T-cell (primary cell): ENCODE data around the gene FIZ1. TPM values are rescaled to one million over a fixed set of nuclear protein-coding genes. Genes with fewer than 3 reads are reported as not detected.

Experiments
- ATAC-seq, 4 experiments: fragments of 200-7000 bp in 3 of 4; fragments of 150-1000 bp in 1 of 4; cut with Tn5 transposase; replicated peaks in 1 of 4; 1 replicate in 3 of 4; 2 replicates in 1 of 4; pipeline ENCODE4 v1.10.0; 2021; ENCODE audit warnings: moderate library complexity in 3 of 4, mild to moderate bottlenecking in 2 of 4, moderate number of reproducible peaks in 1 of 4
- CTCF ChIA-PET, 2 donors: fragments of 300-600 bp; sonication (Branson Sonifier 250); formaldehyde crosslinking; loops; one replicate each; lab custom pipeline; 2022; ENCODE audit warnings: antibody characterized with exemption in 2 of 2; lab: Charles Lee
- POLR2A ChIA-PET, 2 donors: fragments of 300-600 bp; sonication (Branson Sonifier 250); formaldehyde crosslinking; loops; one replicate each; lab custom pipeline; 2022; ENCODE audit warnings: antibody characterized with exemption in 2 of 2; lab: Charles Lee
- DNase-seq, 35 experiments: peaks; one replicate each; pipeline versions ENCODE4 v3.0.0 to v3.0.0-alpha.2; 2013 to 2023
- H3K27ac ChIP-seq: one replicate; pipeline ENCODE4 v1.5.1; 2013; ENCODE audit warnings: low read length
- H3K27me3 ChIP-seq, 2 experiments: replicated peaks in 1 of 2; 1 replicate in 1 of 2; 2 replicates in 1 of 2; pipeline versions ENCODE4 v1.6.1 to v1.7.0; 2013; ENCODE audit warnings: low read length in 1 of 2, mixed read lengths in 1 of 2; ENCODE audit not compliant: control insufficient read depth in 2 of 2, insufficient read depth in 2 of 2; ENCODE audit errors: extremely low read depth in 1 of 2
- H3K36me3 ChIP-seq, 2 donors: 1 replicate in 1 of 2; 2 replicates in 1 of 2; pipeline versions ENCODE4 v1.6.1 to v1.7.0; 2013; ENCODE audit warnings: low read length in 1 of 2; ENCODE audit not compliant: control insufficient read depth in 2 of 2, insufficient read depth in 1 of 2; ENCODE audit errors: extremely low read depth in 1 of 2
- H3K4me1 ChIP-seq, 2 experiments: 1 replicate in 1 of 2; 2 replicates in 1 of 2; pipeline versions ENCODE4 v1.6.1 to v1.7.0; 2013; ENCODE audit warnings: low read length in 2 of 2, mixed read lengths in 1 of 2; ENCODE audit not compliant: insufficient read depth in 2 of 2, control insufficient read depth in 1 of 2; ENCODE audit errors: extremely low read depth in 1 of 2
- H3K4me3 ChIP-seq, 2 donors: 1 replicate in 1 of 2; 2 replicates in 1 of 2; pipeline versions ENCODE4 v1.5.1 to v1.7.0; 2013; ENCODE audit warnings: mild to moderate bottlenecking in 2 of 2, low read length in 1 of 2, moderate library complexity in 1 of 2; ENCODE audit not compliant: control insufficient read depth in 1 of 2; ENCODE audit errors: extremely low read depth in 1 of 2
- H3K9me3 ChIP-seq: 2 replicates; pipeline ENCODE4 v1.7.0; 2013
- H3K27ac Mint-ChIP-seq, 2 donors: one replicate each; pipeline ENCODE4 v1.8.0; 2020 to 2021; ENCODE audit warnings: mild to moderate bottlenecking in 2 of 2, mixed read lengths in 2 of 2
- H3K27me3 Mint-ChIP-seq, 2 donors: one replicate each; pipeline ENCODE4 v1.8.0; 2021 to 2022; ENCODE audit warnings: mixed read lengths in 2 of 2
- H3K36me3 Mint-ChIP-seq: one replicate; pipeline ENCODE4 v1.8.0; 2021; ENCODE audit warnings: mixed read lengths
- H3K4me1 Mint-ChIP-seq, 3 donors: one replicate each; pipeline ENCODE4 v1.8.0; 2020 to 2022; ENCODE audit warnings: mixed read lengths in 3 of 3, mild to moderate bottlenecking in 1 of 3
- H3K4me3 Mint-ChIP-seq, 3 donors: one replicate each; pipeline ENCODE4 v1.8.0; 2020 to 2022; ENCODE audit warnings: mild to moderate bottlenecking in 3 of 3, mixed read lengths in 3 of 3, moderate library complexity in 3 of 3
- H3K9me3 Mint-ChIP-seq, 3 donors: one replicate each; pipeline ENCODE4 v1.8.0; 2020 to 2022; ENCODE audit warnings: mixed read lengths in 3 of 3
- WGBS: methylation state at CpG from one replicate; pipeline ENCODE4 v1.1.5; 2013; ENCODE audit warnings: missing lambda C conversion rate; ENCODE audit not compliant: insufficient coverage; 5-methylcytosine and 5-hydroxymethylcytosine counted together
- total RNA-seq, 35 experiments: library from RNA in 6 of 35; stranded (reverse) in 6 of 35; fragments of 120-200 nt in 1 of 35; gene quantifications; one replicate each; pipeline versions ENCODE4 v1.2.1 to v1.2.4 and lab custom pipeline; 2013 to 2026

Gene FIZ1
- total RNA-seq, 5 donors from 2014 or later (not counting 1 experiment from before 2014, with no cell fraction given), result 9.8 to 27.7 (median 19.0) TPM

DNA sequence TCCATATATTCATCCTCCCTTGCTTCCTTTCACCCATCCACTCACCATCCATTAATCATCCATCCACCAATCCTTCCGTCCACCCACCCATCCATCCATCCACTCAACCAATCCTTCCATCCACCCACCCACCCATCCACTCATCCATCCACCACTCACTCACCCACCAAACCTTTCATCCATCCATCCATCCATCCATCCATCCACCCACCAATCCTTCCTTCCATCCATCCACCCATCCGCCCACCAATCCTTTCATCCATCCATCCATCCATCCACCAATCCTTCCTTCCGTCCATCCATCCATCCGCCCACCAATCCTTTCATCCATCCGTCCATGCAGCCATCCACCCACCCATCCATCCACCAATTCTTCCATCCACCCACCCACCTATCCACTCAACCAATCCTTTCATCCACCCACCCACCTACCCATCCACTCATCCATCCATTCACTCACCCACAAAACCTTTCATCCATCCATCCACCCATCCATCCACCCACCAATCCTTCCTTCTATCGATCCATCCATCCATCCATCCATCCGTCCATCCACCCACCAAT is 56.9 kb downstream of the FIZ1 start:
- Mint-ChIP-seq H3K4me1 (no peaks in the 10 kb centered on the region), H3K27ac (no peak overlapping the region), H3K9me3 (peaks cover 0 to 3% (median 0%) of the 10 kb centered on the region in 3 donors), H3K27me3 (peaks cover 15 to 26% of the 10 kb centered on the region in 2 donors), H3K4me3 (no peak overlapping the region), H3K36me3 (no peaks in the 10 kb centered on the region)
- peaks cover 0 to 42% of the 10 kb centered on the region in 2 experiments for H3K27me3 ChIP-seq
- H3K9me3 ChIP-seq, result no peaks in the 10 kb centered on the region
- no peak overlapping the region for H3K4me3 ChIP-seq
- ATAC-seq (no peak), DNase-seq (no peak)
- H3K36me3 ChIP-seq, result no peaks in the 10 kb centered on the region
- no peak overlapping the region for H3K27ac ChIP-seq
- ChIA-PET CTCF (no interaction called here), POLR2A (no interaction called here)
- H3K4me1 ChIP-seq, result no peaks in the 10 kb centered on the region
- WGBS, result 77% methylated on average over 7 of the region's 7 CpGs

Other genes with a start within 250 kb of the FIZ1 start
- under 1 TPM in 2 of 5 donors, not detected in 3; 0.12 to 0.51 TPM for gene COX6B2, start 244.8 kb downstream of the FIZ1 start, total RNA-seq
- not detected for gene GARIN5B, start 236.3 kb downstream of the FIZ1 start, total RNA-seq
- under 1 TPM in 2 of 5 donors, not detected in 3; 0.53 to 0.96 TPM for gene IL11, start 229.1 kb downstream of the FIZ1 start, total RNA-seq
- gene TMEM190, start 222.7 kb downstream of the FIZ1 start, total RNA-seq, result not detected
- 10 to 100 TPM; 10.8 to 23.2 (median 20.0) TPM for gene TMEM238, start 215.2 kb downstream of the FIZ1 start, total RNA-seq
- gene RPL28, start 213.6 kb downstream of the FIZ1 start, total RNA-seq, result 1,000 to 10,000 TPM; 3,465 to 4,436 (median 4,286) TPM
- gene UBE2S, start 191.7 kb downstream of the FIZ1 start, total RNA-seq, result 10 to 100 TPM; 27.5 to 75.2 (median 35.1) TPM
- gene SHISA7, start 156.2 kb downstream of the FIZ1 start, total RNA-seq, result not detected
- gene ISOC2, start 137.9 kb downstream of the FIZ1 start, total RNA-seq, result 10 to 100 TPM in 3 of 5 donors, 1 to 10 TPM in 2; 6.8 to 18.9 (median 14.7) TPM
- gene C19orf85, start 134.8 kb downstream of the FIZ1 start, total RNA-seq, result not detected
- 10 to 100 TPM; 14.2 to 24.1 (median 16.2) TPM for gene ZNF628, start 122.9 kb downstream of the FIZ1 start, total RNA-seq
- gene NAT14, start 114.3 kb downstream of the FIZ1 start, total RNA-seq, result 10 to 100 TPM in 1 of 5 donors, 1 to 10 TPM in 4; 6.3 to 10.4 (median 8.1) TPM
- 1 to 10 TPM in 2 of 5 donors, under 1 TPM in 3; 0.38 to 1.3 (median 0.66) TPM for gene SSC5D, start 111.1 kb downstream of the FIZ1 start, total RNA-seq
- not detected for gene SBK2, start 62.4 kb downstream of the FIZ1 start, total RNA-seq
- gene SBK3, start 54.0 kb downstream of the FIZ1 start, total RNA-seq, result not detected
- 10 to 100 TPM in 3 of 5 donors, 1 to 10 TPM in 2; 5.4 to 13.3 (median 10.0) TPM for gene ZNF579, start 18.7 kb downstream of the FIZ1 start, total RNA-seq
- gene ZNF524, start 771 bp upstream of the FIZ1 start, total RNA-seq, result 10 to 100 TPM; 14.9 to 42.2 (median 33.4) TPM
- gene ZNF865, start 6.1 kb upstream of the FIZ1 start, total RNA-seq, result 10 to 100 TPM; 16.3 to 29.4 (median 27.3) TPM
- 10 to 100 TPM in 2 of 5 donors, 1 to 10 TPM in 3; 7.2 to 13.3 (median 8.2) TPM for gene ZNF784, start 25.0 kb upstream of the FIZ1 start, total RNA-seq
- 100 to 1,000 TPM in 2 of 5 donors, 10 to 100 TPM in 3; 44.6 to 116 (median 94.2) TPM for gene ZNF580, start 41.5 kb upstream of the FIZ1 start, total RNA-seq
- 10 to 100 TPM; 26.4 to 38.7 (median 31.9) TPM for gene ZNF581, start 44.1 kb upstream of the FIZ1 start, total RNA-seq
- 1 to 10 TPM; 1.7 to 4.7 (median 3.8) TPM for gene CCDC106, start 48.7 kb upstream of the FIZ1 start, total RNA-seq
- 100 to 1,000 TPM; 254 to 310 (median 303) TPM for gene U2AF2, start 55.5 kb upstream of the FIZ1 start, total RNA-seq
- gene EPN1, start 75.7 kb upstream of the FIZ1 start, total RNA-seq, result 10 to 100 TPM; 32.6 to 75.2 (median 60.6) TPM
- gene NLRP9, start 138.9 kb upstream of the FIZ1 start, total RNA-seq, result not detected
- not detected for gene RFPL4A, start 159.6 kb upstream of the FIZ1 start, total RNA-seq
- not detected for gene RFPL4AL1, start 169.6 kb upstream of the FIZ1 start, total RNA-seq
- gene NLRP11, start 232.5 kb upstream of the FIZ1 start, total RNA-seq, result not detected
- gene NLRP4, start 237.0 kb upstream of the FIZ1 start, total RNA-seq, result not detected